Liver (tissue), 3 donors: ENCODE measurements around the gene HDDC3.
A peak's percentile ranks its signal among the peaks of the same experiment; 100 is the strongest.

Experiments used
- FOXA1 ChIP-seq: IDR thresholded peaks from 2 replicates; pipeline ENCODE4 v1.6.1; 2016; ENCODE audit warnings: antibody characterized with exemption
- JUND ChIP-seq, 2 donors: IDR thresholded peaks; 2 replicates each; pipeline ENCODE4 v1.6.1; 2016; ENCODE audit warnings: antibody characterized with exemption in 2 of 2
- NR2F2 ChIP-seq: IDR thresholded peaks from 2 replicates; pipeline ENCODE4 v1.6.1; 2016; ENCODE audit warnings: antibody characterized with exemption
- RAD21 ChIP-seq, 2 donors: IDR thresholded peaks; 2 replicates each; pipeline ENCODE4 v1.6.1; 2016; ENCODE audit warnings: antibody characterized with exemption in 2 of 2, mild to moderate bottlenecking in 2 of 2
- SP1 ChIP-seq: IDR thresholded peaks from 2 replicates; pipeline ENCODE4 v1.6.1; 2018; ENCODE audit warnings: antibody characterized with exemption, mild to moderate bottlenecking
- TAF1 ChIP-seq: conservative IDR thresholded peaks from 2 replicates; pipeline ENCODE4 v1.6.1; 2016; ENCODE audit warnings: antibody characterized with exemption, mild to moderate bottlenecking
- YY1 ChIP-seq: IDR thresholded peaks from 2 replicates; pipeline ENCODE4 v1.6.1; 2016; ENCODE audit warnings: antibody characterized with exemption, mild to moderate bottlenecking
- TF ChIP-seq, protein P1 (sequence below): fragments of 150-350 bp; IDR thresholded peaks from 2 replicates; pipeline ENCODE4 v1.5.1; 2017; ENCODE audit warnings: improper control_type of control experiment, low read depth, low read length; ENCODE audit not compliant: missing input control
- TF ChIP-seq, protein P2 (sequence below): IDR thresholded peaks from 2 replicates; pipeline ENCODE4 v1.6.1; 2016; ENCODE audit warnings: antibody characterized with exemption
- TF ChIP-seq, protein P3 (sequence below): IDR thresholded peaks from 2 replicates; pipeline ENCODE4 v1.6.1; 2016; ENCODE audit warnings: antibody characterized with exemption
- donor health status: healthy.
- donor health status: healthy.

DNA sequence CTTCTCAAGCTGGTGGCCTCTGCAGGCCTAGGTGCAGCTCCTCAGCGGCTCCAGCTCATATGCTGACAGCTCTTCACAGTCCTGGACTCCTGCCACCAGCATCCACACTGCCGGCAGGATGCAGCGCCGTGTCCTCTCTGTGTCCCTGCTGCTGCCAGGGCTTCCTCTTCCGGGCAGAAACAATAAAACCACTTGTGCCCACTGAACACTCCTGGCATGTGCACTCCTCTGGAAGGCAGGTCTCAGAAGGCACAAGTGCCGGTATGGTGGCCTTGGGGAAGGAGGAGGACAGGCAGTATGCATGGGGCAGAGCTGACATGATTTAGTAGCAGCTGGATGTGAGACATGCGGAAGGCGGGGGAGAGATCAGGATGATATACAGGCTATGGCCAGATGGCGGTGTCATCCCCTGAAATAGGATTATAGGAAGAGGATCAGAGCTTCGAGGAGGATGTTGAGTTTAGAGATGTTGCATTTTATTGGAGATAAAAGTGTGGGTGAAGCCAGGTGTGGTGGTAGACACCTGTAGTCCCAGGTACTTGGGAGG is 36.7 kb downstream of the HDDC3 start:
- TF ChIP-seq, protein P1, sequence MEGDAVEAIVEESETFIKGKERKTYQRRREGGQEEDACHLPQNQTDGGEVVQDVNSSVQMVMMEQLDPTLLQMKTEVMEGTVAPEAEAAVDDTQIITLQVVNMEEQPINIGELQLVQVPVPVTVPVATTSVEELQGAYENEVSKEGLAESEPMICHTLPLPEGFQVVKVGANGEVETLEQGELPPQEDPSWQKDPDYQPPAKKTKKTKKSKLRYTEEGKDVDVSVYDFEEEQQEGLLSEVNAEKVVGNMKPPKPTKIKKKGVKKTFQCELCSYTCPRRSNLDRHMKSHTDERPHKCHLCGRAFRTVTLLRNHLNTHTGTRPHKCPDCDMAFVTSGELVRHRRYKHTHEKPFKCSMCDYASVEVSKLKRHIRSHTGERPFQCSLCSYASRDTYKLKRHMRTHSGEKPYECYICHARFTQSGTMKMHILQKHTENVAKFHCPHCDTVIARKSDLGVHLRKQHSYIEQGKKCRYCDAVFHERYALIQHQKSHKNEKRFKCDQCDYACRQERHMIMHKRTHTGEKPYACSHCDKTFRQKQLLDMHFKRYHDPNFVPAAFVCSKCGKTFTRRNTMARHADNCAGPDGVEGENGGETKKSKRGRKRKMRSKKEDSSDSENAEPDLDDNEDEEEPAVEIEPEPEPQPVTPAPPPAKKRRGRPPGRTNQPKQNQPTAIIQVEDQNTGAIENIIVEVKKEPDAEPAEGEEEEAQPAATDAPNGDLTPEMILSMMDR, result peak; percentile 3
- TF ChIP-seq, protein P2, sequence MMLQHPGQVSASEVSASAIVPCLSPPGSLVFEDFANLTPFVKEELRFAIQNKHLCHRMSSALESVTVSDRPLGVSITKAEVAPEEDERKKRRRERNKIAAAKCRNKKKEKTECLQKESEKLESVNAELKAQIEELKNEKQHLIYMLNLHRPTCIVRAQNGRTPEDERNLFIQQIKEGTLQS, result no peak
- TF ChIP-seq JUND (IDR thresholded peaks at IDR 0.05) (no peak), SP1 (no peak), YY1 (no peak), FOXA1 (no peak), TAF1 (no peak), NR2F2 (no peak), RAD21 (IDR thresholded peaks at IDR 0.05) (no peak)
- TF ChIP-seq, protein P3, sequence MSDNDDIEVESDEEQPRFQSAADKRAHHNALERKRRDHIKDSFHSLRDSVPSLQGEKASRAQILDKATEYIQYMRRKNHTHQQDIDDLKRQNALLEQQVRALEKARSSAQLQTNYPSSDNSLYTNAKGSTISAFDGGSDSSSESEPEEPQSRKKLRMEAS, result no peak
